SU-DHL-6 (cell line): ENCODE measurements around the gene UNC13B.
"Not testable (repeated sequence)": the region's sequence is repeated elsewhere in the genome, so short reads cannot be mapped to it uniquely, and the experiment has no call there.

Experiments
- EZH2phosphoT487 ChIP-seq: fragments of 200-600 bp; sonication (generic), shearing (Covaris generic); conservative IDR thresholded peaks from 2 replicates; pipeline ENCODE4 v1.6.1; 2018; ENCODE audit warnings: mild to moderate bottlenecking, antibody characterized with exemption, low read length, moderate library complexity, mixed read lengths
- TF ChIP-seq, protein P1 (sequence below): fragments of 200-600 bp; sonication (generic); IDR thresholded peaks from one replicate; pipeline ENCODE4 v1.5.1; 2017; ENCODE audit warnings: antibody characterized with exemption, mild to moderate bottlenecking, low read length, moderate library complexity; ENCODE audit not compliant: insufficient read depth, poor library complexity, severe bottlenecking

- TF ChIP-seq, protein P1, sequence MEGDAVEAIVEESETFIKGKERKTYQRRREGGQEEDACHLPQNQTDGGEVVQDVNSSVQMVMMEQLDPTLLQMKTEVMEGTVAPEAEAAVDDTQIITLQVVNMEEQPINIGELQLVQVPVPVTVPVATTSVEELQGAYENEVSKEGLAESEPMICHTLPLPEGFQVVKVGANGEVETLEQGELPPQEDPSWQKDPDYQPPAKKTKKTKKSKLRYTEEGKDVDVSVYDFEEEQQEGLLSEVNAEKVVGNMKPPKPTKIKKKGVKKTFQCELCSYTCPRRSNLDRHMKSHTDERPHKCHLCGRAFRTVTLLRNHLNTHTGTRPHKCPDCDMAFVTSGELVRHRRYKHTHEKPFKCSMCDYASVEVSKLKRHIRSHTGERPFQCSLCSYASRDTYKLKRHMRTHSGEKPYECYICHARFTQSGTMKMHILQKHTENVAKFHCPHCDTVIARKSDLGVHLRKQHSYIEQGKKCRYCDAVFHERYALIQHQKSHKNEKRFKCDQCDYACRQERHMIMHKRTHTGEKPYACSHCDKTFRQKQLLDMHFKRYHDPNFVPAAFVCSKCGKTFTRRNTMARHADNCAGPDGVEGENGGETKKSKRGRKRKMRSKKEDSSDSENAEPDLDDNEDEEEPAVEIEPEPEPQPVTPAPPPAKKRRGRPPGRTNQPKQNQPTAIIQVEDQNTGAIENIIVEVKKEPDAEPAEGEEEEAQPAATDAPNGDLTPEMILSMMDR = not testable (repeated sequence)
- TF ChIP-seq EZH2phosphoT487 = not testable (repeated sequence)
These were observed 5.6 kb downstream of the UNC13B start for GRCh38 chr9:35167429-35167828.
